Measurements from ENCODE around the gene CTLA4.

GRCh38 chr2:203878063-203878462, 10.5 kb downstream of the CTLA4 start:
- no peak for TF ChIP-seq CTCF (IDR thresholded peaks at IDR 0.05)
- TF ChIP-seq POLR2A (IDR thresholded peaks at IDR 0.05): no peak
